Left kidney (tissue), 2 donors: ENCODE measurements around the gene ZNF280D. TPM values are rescaled to one million over a fixed set of nuclear protein-coding genes. Genes with fewer than 3 reads are reported as not detected.
"Not testable (repeated sequence)": the region's sequence is repeated elsewhere in the genome, so short reads cannot be mapped to it uniquely, and the experiment has no call there.

Experiments
- DNase-seq: peaks from one replicate; pipeline ENCODE4 v3.0.0-alpha.2; 2013
- polyA plus RNA-seq: library from polyadenylated mRNA; unstranded; fragments of 120-200 nt; gene quantifications from one replicate; pipeline ENCODE4 v1.2.1, GENCODE V29; 2013; ENCODE audit not compliant: insufficient read length

Gene ZNF280D
- polyA plus RNA-seq, 1 donor = 61.2 TPM

DNA sequence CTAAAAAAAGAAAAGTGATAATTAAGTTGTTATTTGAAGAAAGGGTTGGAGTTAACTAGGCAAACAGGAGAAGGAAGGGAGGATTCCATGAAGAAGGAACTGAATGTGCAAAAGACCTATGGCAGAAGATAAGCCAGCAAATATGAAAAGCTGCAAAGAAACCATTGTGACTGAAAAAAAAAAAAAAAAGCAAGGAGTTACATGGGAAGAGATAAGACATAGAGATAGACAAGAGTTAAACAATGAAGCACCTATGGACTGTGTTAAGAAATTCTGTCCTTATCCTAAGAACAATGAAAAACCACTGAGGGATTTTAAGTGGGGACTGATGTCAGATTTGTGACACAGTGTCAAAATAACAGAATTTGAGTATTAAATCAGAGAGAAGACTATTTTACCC, 17.0 kb downstream of the ZNF280D start:
- no peak for DNase-seq

DNA sequence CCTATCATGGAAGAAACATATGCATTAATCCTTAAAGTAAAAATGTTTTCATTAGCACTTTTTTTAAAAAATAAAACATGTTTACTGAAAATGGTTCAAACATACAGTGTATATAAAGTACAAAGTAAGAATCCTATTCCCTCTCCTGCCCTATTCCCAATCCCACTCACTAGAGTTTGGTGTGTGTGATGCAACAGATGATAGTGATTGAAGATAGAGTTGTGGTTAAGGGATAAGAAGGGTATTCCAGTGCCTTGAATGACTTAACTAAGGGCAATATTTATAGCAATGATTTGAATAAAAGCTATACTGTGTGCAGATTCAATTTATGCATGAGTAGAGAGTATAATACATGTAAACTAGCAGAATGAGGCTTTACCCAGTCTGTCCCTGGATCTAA, 18.1 kb downstream of the ZNF280D start:
- no peak for DNase-seq

DNA sequence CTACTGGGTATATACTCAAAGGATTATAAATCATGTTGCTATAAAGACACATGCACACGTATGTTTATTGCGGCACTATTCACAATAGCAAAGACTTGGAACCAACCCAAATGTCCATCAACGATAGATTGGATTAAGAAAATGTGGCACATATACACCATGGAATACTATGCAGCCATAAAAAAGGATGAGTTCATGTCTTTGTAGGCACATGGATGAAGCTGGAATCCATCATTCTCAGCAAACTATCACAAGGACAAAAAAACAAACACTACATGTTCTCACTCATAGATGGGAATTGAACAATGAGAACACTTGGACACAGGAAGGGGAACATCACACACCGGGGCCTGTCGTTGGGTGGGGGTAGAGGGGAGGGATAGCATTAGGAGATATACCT, 23.8 kb downstream of the ZNF280D start:
- not testable (repeated sequence) for DNase-seq

DNA sequence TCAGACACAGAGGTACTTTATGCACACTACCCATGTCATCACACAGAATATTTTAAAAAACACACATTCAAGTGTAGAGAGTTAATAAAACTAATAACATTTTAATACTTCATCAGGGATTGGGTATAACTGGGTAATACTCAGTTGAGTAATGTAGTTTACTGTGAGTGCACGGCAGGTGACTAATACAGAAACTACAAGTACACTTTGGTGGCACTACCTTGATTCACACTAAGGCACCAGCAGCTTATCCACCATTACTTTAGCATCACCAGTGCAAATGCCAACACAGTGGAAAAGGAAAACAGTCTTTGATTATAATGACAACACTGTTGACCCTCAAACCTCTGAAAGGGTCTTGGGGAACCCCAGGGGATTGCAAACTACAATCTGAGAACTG, 33.6 kb downstream of the ZNF280D start:
- DNase-seq = no peak

DNA sequence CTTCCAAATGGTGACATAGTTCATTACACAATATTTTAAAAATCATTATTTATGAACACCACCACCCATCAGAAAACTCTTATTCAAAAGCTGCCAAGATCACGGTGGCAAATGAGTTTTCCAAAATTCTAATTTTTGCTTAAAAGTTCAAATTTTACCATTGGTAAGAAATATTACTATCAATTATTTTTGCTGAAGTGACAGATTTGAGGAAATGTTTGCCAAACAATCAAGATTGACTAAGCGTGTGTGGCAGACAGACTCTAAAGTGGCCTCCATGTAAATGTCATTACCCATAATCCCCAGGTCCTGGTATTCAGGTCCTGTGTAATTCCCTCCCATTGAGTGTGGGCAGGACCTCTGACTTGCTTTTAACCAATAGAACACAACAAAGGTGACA, 35.0 kb downstream of the ZNF280D start:
- no peak for DNase-seq

DNA sequence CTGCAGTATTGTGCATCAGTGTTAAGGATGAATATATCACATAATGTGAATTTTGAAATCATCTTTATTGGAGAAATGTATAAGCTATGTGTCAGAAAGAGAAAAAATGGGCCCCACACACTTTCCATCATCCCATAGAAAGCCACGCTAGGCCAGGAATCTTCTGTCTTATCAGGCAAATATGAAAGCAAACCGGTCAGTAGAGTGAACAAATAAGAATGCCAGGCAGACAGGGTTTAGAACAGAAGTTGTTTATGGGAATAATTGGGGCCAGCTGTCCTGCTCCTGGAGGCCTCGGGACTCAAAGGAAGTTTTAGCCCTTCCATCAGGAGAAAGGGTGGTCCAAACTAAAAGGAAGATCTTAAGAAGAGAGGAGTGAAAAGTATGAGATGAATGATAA, 39.5 kb downstream of the ZNF280D start:
- no peak for DNase-seq

DNA sequence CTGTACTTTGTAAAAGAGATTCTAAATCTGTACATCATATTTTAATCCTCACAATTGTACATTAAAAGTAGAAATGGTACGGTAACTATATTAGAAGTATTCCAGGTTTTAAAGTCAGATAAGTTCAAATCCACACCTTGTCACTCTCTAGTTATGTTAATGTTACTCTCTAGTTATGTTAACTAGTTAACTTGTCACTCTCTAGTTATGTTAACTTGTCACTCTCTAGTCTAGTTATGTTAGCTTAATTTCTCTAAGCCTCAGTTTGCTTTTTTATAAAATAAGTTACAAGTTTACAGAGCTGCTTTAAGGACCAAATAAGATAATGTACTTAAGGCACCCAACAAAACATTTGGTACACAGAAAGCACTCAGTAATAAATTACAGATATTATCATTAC, 42.6 kb downstream of the ZNF280D start:
- no peak for DNase-seq

DNA sequence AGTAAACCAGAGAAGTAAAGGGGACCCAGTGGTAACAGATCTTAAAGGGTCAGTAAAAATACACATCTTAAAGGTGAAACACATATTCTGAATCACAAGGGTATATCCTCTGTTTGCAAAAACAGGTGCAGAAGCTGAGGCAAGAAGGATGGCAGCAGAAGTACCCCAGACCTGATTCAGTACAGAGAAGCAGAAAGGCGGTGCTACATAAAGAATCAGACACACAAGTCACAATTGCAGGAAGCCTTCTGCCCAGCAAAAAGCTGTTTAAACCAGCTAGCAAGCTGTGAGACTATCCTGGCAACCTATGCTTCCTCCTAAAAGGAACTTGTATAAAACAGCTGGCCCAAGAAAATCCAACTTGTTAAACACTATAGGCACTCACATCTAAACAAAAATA, 49.4 kb downstream of the ZNF280D start:
- DNase-seq = no peak

DNA sequence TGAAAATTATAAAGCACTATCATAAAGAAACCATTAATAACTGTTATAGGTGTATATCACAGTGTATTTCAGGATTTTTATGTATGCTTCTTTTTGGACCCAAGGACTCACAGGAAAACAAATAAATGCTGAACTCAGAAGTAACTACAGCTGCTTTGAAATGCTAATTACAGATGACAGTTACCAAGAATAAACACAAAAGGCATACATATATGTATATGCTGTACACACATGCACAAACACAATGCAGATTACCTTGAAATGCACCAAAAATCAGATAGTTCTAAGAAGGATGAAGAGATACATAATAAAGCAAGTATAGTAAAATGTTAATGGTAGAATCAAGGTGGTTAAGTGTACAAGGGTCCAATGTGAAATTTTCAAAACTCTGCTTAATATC, 52.2 kb downstream of the ZNF280D start:
- no peak for DNase-seq

DNA sequence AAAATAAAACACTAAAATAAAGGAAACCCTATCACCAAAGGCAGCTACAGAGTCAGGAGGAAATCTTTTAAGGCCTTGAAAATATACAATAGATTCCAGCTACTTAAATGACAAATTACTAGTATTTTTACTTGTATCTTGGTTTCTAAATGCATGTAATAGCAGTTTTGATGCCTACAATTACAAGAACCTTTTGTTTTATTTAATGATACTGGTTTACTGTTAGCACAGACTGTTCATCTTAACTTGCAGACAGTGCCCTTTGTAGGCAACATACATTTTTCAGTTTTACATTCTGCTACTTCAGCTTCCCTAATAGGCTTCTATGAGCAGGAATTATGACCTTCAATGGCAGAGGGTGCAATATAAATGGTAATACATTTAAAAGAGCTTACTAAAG, 54.1 kb downstream of the ZNF280D start:
- no peak for DNase-seq

DNA sequence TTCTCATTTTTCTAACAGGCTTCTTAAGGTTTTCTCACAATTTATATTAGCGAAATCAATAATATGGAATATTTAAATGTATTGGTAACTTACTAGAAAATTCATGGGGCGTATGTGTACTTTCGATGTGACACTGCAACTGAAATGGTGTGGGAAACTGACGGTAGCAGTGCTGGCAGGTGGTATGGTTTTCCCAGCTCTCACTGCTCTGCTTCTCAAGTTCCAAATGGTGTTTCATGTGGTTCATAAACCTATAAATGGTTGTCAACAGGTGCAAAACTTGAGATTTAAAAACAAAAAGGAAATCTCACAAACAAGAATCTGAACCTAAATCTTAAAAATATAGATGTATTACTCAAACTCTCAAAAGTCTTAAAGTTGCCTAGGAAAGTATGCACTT, 54.7 kb downstream of the ZNF280D start:
- no peak for DNase-seq

DNA sequence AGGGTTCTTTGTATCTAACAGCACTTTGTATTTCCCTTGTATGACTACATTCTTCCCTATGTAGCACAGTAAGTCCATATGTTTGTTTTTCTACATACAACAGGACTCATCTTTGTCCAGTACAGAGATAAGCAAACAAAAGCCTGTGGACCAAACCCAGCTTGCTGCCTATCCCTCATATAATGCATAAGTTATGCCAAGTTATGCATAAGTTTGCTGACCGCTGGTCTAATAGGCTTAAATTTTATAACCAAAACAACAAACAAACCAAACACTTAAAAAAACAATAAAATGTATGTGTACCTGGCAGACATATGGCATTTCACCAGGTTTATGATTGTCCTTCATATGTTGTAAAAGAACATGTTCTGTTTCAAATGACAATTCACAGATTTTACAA, 56.0 kb downstream of the ZNF280D start:
- DNase-seq = no peak

DNA sequence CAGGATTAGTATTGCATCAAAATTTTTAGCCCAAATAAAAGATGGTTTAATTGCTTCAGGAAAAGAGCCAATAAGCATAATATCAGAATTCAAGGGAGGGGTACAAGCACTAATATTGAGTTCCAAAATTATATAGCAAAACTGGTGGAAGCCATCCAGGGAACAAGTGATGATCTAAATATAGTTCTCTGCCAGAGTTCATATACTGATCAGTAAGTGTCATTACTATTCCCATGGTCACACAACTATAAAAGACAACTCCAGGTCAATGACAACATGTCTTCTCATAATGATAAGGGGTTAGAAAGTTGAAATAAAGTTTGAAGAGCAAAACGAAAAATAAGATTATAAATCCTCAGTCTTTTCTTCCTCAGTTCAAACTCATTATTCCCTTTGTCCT, 57.4 kb downstream of the ZNF280D start:
- no peak for DNase-seq

DNA sequence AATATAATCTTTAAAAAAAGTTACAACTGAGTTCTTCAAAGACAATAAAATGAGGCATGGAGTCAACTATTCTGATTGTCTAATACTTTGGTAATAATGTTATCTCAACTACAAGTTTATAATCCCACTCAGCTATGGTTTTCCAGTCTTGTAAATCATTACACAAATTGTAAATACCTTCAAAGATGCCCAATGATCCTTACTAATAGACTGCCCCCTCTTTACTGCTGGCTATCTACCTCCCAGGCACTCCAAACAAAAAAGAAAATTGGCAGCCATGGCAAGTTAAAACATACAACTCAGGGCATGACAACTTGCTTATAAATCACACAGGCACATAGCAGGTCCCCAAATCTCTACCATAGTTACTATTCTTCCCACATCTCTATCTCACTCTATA, 58.5 kb downstream of the ZNF280D start:
- DNase-seq = no peak

DNA sequence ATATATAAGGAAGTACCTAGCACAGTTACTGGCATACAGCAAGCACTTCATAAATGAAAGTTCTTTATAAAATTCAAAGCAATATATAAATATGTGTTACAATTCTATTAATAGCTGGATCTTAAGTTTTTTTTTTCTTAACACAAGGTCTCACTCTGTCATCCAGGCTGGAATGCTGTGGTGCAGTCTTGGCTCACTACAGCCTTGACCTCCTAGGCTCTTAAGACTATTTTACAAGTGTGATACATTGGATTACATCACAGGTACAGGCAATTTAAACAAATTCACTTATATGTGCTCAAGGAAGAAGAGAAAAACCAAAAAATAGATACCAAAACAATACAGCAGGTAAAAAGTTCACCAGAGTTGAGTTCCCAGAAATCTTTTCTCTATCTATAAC, 60.6 kb downstream of the ZNF280D start:
- DNase-seq = no peak

DNA sequence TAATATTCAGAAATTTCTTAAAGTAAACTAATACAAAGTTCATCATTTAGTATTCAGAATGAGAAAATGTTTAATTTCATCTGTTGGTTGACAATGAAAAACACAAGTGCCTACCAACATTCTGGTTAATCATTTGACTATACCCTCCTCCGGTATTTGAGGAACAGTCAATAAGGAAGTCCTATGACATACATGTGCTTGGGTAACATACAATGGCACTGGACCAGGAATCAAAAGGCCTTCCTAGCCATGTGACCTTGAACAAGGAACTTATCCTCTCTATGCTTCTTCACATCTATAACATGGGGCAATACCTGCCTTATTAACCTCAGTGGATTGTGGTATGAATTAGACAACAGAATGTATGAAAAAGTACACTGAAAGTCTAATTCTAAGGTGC, 65.8 kb downstream of the ZNF280D start:
- DNase-seq = no peak

DNA sequence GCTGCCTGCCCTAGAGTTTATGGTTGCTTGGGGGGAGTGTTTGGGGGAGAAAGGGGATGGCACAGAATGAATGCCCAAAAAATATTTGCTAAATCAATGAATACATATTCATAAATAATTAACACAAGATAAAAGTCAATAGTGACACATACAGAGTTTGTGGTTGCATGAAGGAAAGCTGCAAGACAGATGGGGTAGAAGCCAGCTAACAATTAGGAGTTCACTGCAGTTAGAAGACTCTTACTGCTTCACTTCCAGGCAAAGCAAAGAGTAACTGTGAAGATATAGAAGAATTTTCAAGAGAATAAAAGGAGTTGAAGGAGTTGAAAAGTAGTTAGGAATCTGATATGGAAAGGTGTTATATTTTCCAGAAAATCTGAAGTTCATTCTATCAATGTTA, 72.4 kb downstream of the ZNF280D start:
- no peak for DNase-seq

DNA sequence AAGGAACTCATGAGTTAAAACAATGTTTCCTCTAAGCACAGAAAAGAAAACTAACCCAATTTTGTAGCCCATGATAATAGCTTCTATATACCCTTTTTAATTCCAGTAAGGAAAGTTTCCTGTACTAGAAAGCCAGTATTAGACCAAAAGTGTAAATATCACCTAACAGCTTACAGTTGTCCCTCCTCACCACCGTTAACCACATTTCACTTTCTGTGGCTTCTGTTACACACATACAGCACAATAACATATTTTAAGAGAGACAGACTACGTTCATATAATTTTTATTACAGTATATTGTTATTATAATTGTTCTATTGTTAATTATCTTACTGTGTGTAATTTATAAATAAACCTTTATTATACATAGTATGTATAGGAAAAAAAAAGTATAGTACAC, 74.1 kb downstream of the ZNF280D start:
- DNase-seq = no peak

DNA sequence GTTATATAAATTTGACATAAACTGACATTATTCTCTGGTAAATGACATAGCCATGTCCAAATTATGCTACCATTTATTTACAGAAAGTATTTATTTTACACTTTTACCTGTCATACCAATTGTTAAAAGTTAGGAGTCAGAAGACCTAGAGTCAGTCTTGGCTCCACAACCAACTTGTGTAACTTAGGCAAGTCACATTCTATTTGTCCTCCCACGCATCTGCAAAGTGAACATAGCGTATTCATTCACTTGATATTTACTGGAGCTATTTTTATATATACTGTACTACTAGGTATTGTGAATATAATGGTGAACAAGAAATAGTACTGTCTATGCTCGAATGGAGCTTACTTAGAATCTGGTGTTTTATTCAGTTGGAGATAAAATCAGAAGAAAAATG, 78.7 kb downstream of the ZNF280D start:
- no peak for DNase-seq

DNA sequence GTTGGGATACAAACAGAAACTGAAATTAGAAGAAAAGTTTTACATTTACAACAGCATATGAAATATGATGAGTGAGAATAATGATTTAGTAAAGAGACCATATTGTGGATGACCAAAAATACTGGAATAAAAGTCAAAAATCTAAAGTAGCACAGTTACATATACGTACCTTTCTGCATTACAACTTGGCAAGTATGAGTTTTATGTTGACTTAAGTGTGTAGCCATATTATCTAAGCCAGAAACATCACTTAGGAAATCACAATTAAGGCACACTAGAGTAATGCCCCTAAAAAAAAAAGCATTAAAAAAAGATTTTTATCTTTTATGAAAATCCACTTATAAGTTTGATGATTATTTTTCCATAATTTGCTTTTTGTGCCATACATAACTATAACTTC, 79.1 kb downstream of the ZNF280D start:
- no peak for DNase-seq

DNA sequence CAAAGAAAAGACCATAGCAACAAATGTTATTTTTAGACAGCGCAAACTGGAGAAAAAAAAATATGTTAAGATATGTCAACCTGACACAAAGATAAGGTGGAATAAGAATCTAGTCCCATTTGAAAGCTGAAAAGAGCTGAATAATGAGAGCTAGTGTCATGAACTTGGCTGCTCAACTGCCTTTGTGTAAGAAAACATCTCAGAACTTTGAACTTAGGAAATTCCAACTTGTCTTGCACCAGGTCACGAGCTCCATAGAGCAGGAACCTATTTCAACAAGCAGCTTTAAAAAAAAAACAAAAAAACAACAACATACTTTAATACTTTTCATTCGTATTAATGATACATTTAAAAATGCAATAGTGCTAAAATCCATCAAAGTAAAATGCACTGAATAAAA, 79.5 kb downstream of the ZNF280D start:
- peak; percentile 1 for DNase-seq

DNA sequence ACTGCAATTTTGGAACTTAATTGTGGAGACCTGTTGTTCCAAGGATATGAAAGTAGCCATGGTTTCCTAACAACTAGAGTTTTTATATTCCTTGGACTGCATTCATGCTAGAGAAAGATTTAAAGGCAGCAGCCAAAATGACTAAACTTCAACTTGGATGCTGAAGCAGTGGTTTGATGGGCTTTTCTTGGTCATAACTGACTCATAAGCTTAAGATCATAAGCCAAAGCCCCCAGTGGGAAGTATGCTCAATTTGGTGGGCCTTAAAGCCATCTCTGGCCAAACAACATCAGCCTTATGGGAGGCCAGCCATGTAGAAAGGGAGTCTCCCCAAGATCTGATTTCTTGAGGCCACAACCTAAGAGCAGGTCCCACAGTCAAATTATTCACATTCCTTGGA, 80.2 kb downstream of the ZNF280D start:
- DNase-seq = no peak

DNA sequence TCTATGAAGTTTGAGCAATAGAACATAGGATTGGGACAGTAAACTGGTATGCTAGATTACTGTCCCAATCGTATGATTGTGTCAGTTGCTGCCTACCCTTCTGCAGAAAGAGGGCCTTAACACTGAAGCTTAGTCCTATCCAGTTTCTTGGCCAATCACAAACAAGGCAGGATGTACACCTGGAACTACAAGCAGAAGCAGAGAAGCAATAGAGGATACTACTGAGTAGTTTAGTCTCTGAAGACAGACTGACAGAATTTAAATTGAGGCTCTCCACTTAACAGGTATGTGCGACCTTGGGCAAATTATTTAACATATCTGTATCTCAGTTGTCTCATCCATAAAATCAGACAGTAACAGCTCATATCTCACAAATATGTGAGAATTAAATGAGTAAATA, 85.0 kb downstream of the ZNF280D start:
- no peak for DNase-seq

DNA sequence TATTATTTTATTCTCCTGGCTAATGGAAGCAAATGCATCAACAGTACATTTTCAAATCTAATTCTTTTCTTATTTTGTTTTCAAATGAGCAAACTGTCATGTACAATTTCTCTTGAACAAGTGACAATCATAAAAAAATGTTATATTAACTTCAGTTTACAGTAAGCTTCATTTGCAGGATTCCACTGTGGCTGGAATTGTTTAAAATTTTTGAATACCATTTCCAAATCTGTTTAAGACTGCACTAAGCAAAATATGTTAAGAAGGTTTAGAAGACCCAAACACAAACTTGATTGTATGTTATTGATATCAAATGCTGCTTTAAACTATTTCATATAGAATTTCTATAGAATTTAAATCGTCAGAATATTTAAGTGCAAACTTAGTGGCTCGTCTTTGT, 92.8 kb downstream of the ZNF280D start:
- no peak for DNase-seq

DNA sequence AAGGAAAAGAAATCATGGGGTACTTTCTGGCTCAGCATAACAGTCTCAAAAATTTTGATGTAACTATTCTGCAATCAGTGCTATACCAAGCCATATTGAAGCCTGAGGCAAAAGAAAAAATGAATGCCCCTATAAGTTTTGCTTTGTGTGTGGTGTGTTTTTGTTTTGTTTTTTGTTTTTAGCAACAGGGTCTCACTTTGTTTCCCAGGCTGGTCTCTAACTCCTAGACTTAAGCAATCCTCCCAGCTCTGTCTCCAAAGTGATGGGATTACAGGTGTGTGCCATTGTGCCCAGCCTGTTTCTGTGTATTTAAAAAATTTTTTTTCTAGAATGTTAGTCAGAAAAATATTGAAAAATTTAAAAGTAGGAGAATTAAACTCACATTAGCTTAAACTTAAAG, 93.2 kb downstream of the ZNF280D start:
- no peak for DNase-seq

DNA sequence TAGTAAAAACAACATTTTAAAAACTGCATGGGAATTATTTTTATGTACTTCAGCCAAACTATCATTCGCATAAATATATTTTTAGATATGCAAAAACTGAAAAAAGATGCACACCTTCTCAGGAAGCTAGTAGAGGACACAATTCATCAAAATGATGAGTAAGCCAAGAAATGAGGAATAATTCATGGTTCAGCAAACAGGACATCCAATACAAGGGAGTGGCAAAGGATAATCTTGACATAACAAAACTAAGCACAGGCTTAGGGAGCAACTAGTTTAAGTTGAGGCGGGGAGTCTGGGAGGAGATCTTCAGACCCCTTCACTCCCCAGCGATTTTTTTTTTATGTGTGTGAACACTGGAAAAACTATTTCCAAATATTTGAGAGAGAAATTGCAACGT, 93.7 kb downstream of the ZNF280D start:
- DNase-seq = no peak
